Naive thymus-derived CD4-positive, alpha-beta T cell (primary cell): ENCODE results near the gene SEL1L. TPM values are rescaled to one million over a fixed set of nuclear protein-coding genes. Genes with fewer than 3 reads are reported as not detected.

Experiments used
- ATAC-seq: fragments of 150-1000 bp; cut with Tn5 transposase; 2 replicates; pipeline ENCODE4 v1.10.0; 2021; ENCODE audit warnings: mild to moderate bottlenecking, moderate library complexity
- CTCF ChIA-PET: fragments of 350-600 bp; sonication (Branson Sonifier 250); formaldehyde crosslinking; loops from one replicate; lab custom pipeline; 2021; ENCODE audit warnings: antibody characterized with exemption; lab: Charles Lee
- POLR2A ChIA-PET: fragments of 350-600 bp; sonication (Branson Sonifier 250); formaldehyde crosslinking; loops from one replicate; lab custom pipeline; 2021; ENCODE audit warnings: antibody characterized with exemption, inconsistent platforms; lab: Charles Lee
- DNase-seq, 9 donors: peaks; one replicate each; pipeline versions ENCODE4 v3.0.0 to v3.0.0-alpha.2; 2020 to 2022; ENCODE audit warnings: mixed read lengths in 1 of 9
- H3K27ac ChIP-seq: one replicate; pipeline ENCODE4 v1.7.0; 2013; ENCODE audit warnings: mild to moderate bottlenecking, low read depth, low read length, moderate library complexity
- H3K27me3 ChIP-seq, 2 donors: one replicate each; pipeline ENCODE4 v1.7.0; 2013; ENCODE audit warnings: low read length in 2 of 2, mild to moderate bottlenecking in 2 of 2, moderate library complexity in 2 of 2; ENCODE audit not compliant: control insufficient read depth in 2 of 2, insufficient read depth in 2 of 2
- H3K36me3 ChIP-seq, 3 experiments: 1 replicate in 2 of 3; 2 replicates in 1 of 3; pipeline ENCODE4 v1.7.0; 2013; ENCODE audit warnings: low read length in 3 of 3, mild to moderate bottlenecking in 3 of 3, moderate library complexity in 1 of 3; ENCODE audit not compliant: insufficient read depth in 3 of 3, control insufficient read depth in 2 of 3
- H3K4me1 ChIP-seq, 2 donors: one replicate each; pipeline ENCODE4 v1.7.0; 2013; ENCODE audit warnings: low read length in 2 of 2, mild to moderate bottlenecking in 2 of 2, moderate library complexity in 1 of 2; ENCODE audit not compliant: control insufficient read depth in 2 of 2, insufficient read depth in 2 of 2
- H3K4me3 ChIP-seq: 2 replicates; pipeline ENCODE4 v1.7.0; 2013; ENCODE audit warnings: mild to moderate bottlenecking, low read length
- H3K9me3 ChIP-seq, 3 experiments: 1 replicate in 2 of 3; 2 replicates in 1 of 3; pipeline ENCODE4 v1.7.0; 2013; ENCODE audit warnings: low read length in 3 of 3; ENCODE audit not compliant: control insufficient read depth in 2 of 3
- H3K27ac Mint-ChIP-seq, 9 donors: one replicate each; pipeline ENCODE4 v1.8.0; 2020 to 2022; ENCODE audit warnings: mixed read lengths in 9 of 9, mild to moderate bottlenecking in 8 of 9, moderate library complexity in 5 of 9, inconsistent platforms in 2 of 9
- H3K27me3 Mint-ChIP-seq, 5 donors: one replicate each; pipeline ENCODE4 v1.8.0; 2021 to 2022; ENCODE audit warnings: mixed read lengths in 5 of 5, mild to moderate bottlenecking in 1 of 5
- H3K36me3 Mint-ChIP-seq, 5 donors: one replicate each; pipeline ENCODE4 v1.8.0; 2020 to 2022; ENCODE audit warnings: mixed read lengths in 5 of 5, mild to moderate bottlenecking in 3 of 5, inconsistent platforms in 1 of 5
- H3K4me1 Mint-ChIP-seq, 7 donors: one replicate each; pipeline ENCODE4 v1.8.0; 2020 to 2022; ENCODE audit warnings: mixed read lengths in 7 of 7, mild to moderate bottlenecking in 3 of 7, inconsistent platforms in 1 of 7
- H3K4me3 Mint-ChIP-seq, 10 donors: one replicate each; pipeline ENCODE4 v1.8.0; 2020 to 2022; ENCODE audit warnings: mild to moderate bottlenecking in 10 of 10, mixed read lengths in 10 of 10, moderate library complexity in 6 of 10, inconsistent platforms in 2 of 10
- H3K9me3 Mint-ChIP-seq, 11 donors: one replicate each; pipeline ENCODE4 v1.8.0; 2020 to 2022; ENCODE audit warnings: mixed read lengths in 11 of 11, mild to moderate bottlenecking in 4 of 11, inconsistent platforms in 1 of 11, moderate library complexity in 1 of 11
- intact Hi-C, 2 donors: fragments of 100-400 bp; cut with micrococcal nuclease; formaldehyde crosslinking; loops; one replicate each; pipeline ENCODE4 v1.15.1; 2023
- polyA plus RNA-seq, 2 donors: library from polyadenylated mRNA; unstranded; fragments of 300-500 nt; fragmentation: Illumina TruSeq; gene quantifications; one replicate each; pipeline ENCODE4 v1.2.3, GENCODE V29; 2021
- total RNA-seq, 6 experiments: library from RNA in 5 of 6; stranded (reverse) in 5 of 6; gene quantifications; 1 replicate in 5 of 6; 2 replicates in 1 of 6; pipeline ENCODE4 v1.2.3 and lab custom pipeline; 2021 to 2026

Gene SEL1L
- total and polyA plus RNA-seq, 7 experiments from 2014 or later = 15.4 to 72.2 (median 47.3) TPM

DNA sequence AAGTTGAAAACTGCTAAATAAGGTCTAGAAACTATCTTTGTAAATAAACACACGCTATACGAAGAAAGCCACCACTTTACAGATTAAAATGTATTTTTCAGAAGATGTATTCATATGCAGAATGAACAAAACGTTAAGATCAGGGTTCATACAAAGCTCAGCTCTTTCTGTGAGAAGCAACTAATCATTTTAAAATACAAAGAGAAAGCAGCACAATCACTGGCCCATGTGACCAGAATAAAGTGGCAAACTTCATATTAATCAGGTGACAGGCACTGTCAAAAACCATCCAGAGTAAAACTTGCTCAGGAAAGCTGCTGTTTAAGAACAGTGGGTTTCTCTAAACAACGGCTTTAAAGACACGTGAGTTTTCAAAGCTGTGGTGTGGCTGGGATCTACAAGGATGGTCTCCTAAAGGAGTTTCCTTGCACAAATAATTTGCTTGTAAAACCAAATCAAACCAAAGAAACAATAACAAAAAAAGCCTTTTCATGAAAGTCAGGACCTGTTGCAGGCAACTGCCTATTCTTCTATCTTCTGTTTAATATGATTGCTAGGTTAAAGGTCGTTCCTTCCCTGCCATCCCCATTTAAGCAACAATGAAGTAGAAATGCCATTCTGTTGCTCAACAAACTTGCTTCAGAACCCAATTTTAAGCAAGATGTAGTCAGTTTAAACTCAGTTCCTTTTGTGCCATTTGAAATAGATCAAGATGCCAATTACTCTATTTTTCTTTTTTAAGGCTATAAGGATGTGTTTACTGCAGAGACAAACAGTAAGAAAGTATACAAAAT, 22.3 kb downstream of the SEL1L start:
- Histone ChIP-seq H3K9me3 (no peaks in the 10 kb centered on the region), H3K36me3 (peaks cover 0 to 39% (median 0%) of the 10 kb centered on the region in 3 experiments), H3K27me3 (no peaks in the 10 kb centered on the region), H3K4me3 (no peak overlapping the region), H3K4me1 (no peaks in the 10 kb centered on the region), H3K27ac (no peak overlapping the region)
- Mint-ChIP-seq H3K36me3 (peaks cover 22 to 60% (median 45%) of the 10 kb centered on the region in 5 donors), H3K4me1 (peaks cover 17 to 61% (median 56%) of the 10 kb centered on the region in 7 donors), H3K9me3 (peaks cover 0 to 3% (median 0%) of the 10 kb centered on the region in 11 donors), H3K27me3 (no peaks in the 10 kb centered on the region), H3K27ac (peak overlapping the region in 5 of 9 donors; percentile 42 to 75 (median 61)), H3K4me3 (no peak overlapping the region)
- intact Hi-C loops = loop anchor here in 1 of 2 donors (5.0 kb wide), 1 partner anchor 39 kb away; no protein-coding TSS in a partner anchor
- CTCF ChIA-PET = no interaction called here
- ATAC-seq (no peak), DNase-seq (no peak)
- POLR2A ChIA-PET = no interaction called here

DNA sequence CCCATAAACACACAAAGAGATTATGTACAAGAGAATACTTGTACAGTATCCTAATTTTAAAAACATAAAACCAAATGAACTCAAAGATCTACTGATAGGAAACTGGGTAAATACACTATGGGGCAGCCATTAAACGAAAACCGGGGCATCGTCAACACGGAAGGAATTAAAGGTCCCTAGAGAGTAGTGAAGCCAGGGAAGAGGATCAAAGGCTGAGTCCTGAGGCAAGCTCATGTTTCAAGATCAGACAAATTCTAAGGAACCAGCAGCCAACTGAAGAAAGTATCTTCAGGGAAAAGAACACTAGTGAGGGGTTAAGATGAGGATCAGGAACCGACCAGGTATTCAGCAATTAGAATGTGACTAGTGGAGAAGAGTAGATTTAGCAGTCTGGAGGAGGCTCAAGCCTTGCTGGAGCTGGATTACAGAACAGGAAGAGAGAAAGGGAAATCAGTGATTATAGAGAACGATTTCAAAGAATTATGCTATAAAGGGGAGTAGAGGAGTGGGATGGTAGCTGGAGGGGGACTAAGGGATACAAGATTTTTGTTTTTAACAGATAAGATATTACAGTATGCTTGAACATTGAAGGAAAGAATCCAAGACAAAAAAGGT, 23.7 kb downstream of the SEL1L start:
- Mint-ChIP-seq H3K27ac (peak overlapping the region in 7 of 9 donors; percentile 2 to 89 (median 59)), H3K36me3 (peaks cover 16 to 56% (median 46%) of the 10 kb centered on the region in 5 donors), H3K27me3 (no peaks in the 10 kb centered on the region), H3K9me3 (peaks cover 0 to 3% (median 0%) of the 10 kb centered on the region in 11 donors), H3K4me3 (peak overlapping the region in 1 of 10 donors; percentile 2), H3K4me1 (peaks cover 15 to 56% (median 49%) of the 10 kb centered on the region in 7 donors)
- Histone ChIP-seq H3K4me3 (no peak overlapping the region), H3K27me3 (no peaks in the 10 kb centered on the region), H3K4me1 (no peaks in the 10 kb centered on the region), H3K36me3 (peaks cover 0 to 42% (median 6%) of the 10 kb centered on the region in 3 experiments), H3K27ac (no peak overlapping the region), H3K9me3 (no peaks in the 10 kb centered on the region)
- POLR2A ChIA-PET = interaction anchor here (0.8 to 1.2 kb wide), 2 partner anchors 10 to 13 kb away, joined by 3 read pairs; no protein-coding TSS in a partner anchor
- no peak for ATAC-seq
- DNase-seq = no peak
- CTCF ChIA-PET = no interaction called here
- intact Hi-C loops = loop anchor here in 1 of 2 donors (5.0 kb wide), 1 partner anchor 38 kb away; no protein-coding TSS in a partner anchor

DNA sequence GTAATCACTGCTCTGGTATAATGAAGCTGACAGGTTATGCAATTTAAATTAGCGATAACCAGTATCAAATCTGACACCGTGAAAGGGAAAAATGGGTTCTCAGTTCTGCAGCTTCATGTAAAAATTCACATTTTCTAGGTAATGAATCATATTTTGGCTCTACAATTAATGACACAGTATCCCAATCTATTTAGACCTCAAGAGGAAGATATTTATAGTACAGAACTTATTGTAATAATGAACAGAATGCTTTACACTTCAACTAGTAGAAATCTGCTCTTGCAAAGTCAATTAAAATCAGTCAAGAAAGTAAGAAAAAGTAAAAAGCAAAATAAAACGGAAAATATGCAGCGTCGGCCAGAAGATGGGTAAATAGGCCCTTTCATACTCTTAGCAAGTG, 24.3 kb downstream of the SEL1L start:
- intact Hi-C loops = no loop called here
- Mint-ChIP-seq H3K9me3 (peaks cover 0 to 3% (median 0%) of the 10 kb centered on the region in 11 donors), H3K4me3 (no peak overlapping the region), H3K27ac (peak overlapping the region in 6 of 9 donors; percentile 2 to 71 (median 52)), H3K36me3 (peaks cover 16 to 54% (median 44%) of the 10 kb centered on the region in 5 donors), H3K27me3 (no peaks in the 10 kb centered on the region), H3K4me1 (peaks cover 14 to 56% (median 48%) of the 10 kb centered on the region in 7 donors)
- Histone ChIP-seq H3K27me3 (no peaks in the 10 kb centered on the region), H3K4me1 (no peaks in the 10 kb centered on the region), H3K27ac (no peak overlapping the region), H3K9me3 (no peaks in the 10 kb centered on the region), H3K4me3 (no peak overlapping the region), H3K36me3 (peaks cover 0 to 48% (median 11%) of the 10 kb centered on the region in 3 experiments)
- ATAC-seq = no peak
- ChIA-PET POLR2A (interaction anchor here (1.1 to 1.2 kb wide), 2 partner anchors 13 kb away, joined by 3 read pairs; no protein-coding TSS in a partner anchor), CTCF (no interaction called here)
- DNase-seq = no peak

DNA sequence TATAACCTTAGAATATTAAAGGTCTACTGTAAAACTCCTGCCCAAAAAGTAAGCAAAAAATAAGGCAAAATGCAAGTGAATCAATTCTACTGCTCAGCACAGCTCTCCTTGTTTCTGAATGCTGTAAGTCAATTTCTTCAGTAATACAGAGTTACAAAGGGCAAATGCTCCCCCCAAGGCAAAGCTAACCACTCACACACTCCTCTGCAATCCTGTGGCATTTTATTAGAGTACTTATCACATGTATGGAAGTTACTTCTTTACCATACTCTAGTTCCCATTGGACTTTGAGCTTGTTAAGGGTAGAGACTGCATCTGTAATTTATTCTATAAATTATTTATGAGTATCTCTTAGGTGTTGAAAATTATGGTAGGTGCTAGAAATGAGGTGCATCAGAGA, 27.2 kb downstream of the SEL1L start:
- H3K36me3 Mint-ChIP-seq = peaks cover 10 to 53% (median 52%) of the 10 kb centered on the region in 5 donors
- peaks cover 0 to 3% (median 0%) of the 10 kb centered on the region in 11 donors for H3K9me3 Mint-ChIP-seq
- Histone ChIP-seq H3K27ac (no peak overlapping the region), H3K4me1 (no peaks in the 10 kb centered on the region), H3K9me3 (no peaks in the 10 kb centered on the region), H3K4me3 (no peak overlapping the region), H3K36me3 (peaks cover 16 to 57% (median 23%) of the 10 kb centered on the region in 3 experiments), H3K27me3 (no peaks in the 10 kb centered on the region)
- peak overlapping the region in 2 of 9 donors; percentile 13 to 26 for H3K27ac Mint-ChIP-seq
- no peak for ATAC-seq
- POLR2A ChIA-PET = no interaction called here
- H3K4me3 Mint-ChIP-seq = no peak overlapping the region
- H3K27me3 Mint-ChIP-seq = no peaks in the 10 kb centered on the region
- DNase-seq = no peak
- peaks cover 9 to 34% (median 28%) of the 10 kb centered on the region in 7 donors for H3K4me1 Mint-ChIP-seq
- intact Hi-C loops = loop anchor here in 1 of 2 donors (2.0 kb wide), 1 partner anchor 20 kb away; no protein-coding TSS in a partner anchor
- CTCF ChIA-PET = no interaction called here

DNA sequence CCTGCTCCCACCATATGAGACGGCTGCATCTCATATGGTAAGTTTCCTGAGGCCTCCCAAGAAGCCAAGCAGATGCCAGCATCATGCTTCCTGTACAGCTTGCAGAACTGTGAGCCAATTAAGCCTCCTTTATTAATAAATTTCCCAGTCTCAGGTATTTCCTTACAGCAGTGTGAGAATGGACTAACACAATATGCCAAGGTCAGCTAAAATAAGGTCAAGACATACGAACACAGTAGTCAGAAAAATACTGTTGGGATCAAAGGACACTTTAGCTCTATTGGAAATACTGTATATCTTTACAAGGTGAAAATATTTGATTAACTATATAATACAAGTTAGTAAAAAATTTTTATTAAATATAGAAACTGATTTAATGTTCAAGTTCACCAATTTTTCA, 28.8 kb downstream of the SEL1L start:
- H3K4me1 ChIP-seq = no peaks in the 10 kb centered on the region
- H3K36me3 ChIP-seq = peaks cover 16 to 65% (median 36%) of the 10 kb centered on the region in 3 experiments
- no peak overlapping the region for H3K27ac ChIP-seq
- no peak overlapping the region for H3K4me3 Mint-ChIP-seq
- H3K27ac Mint-ChIP-seq = peak overlapping the region in 1 of 9 donors; percentile 2
- H3K4me1 Mint-ChIP-seq = peaks cover 6 to 21% (median 18%) of the 10 kb centered on the region in 7 donors
- no peaks in the 10 kb centered on the region for H3K27me3 ChIP-seq
- ChIA-PET POLR2A (no interaction called here), CTCF (no interaction called here)
- no peaks in the 10 kb centered on the region for H3K9me3 ChIP-seq
- H3K9me3 Mint-ChIP-seq = peaks cover 0 to 3% (median 0%) of the 10 kb centered on the region in 11 donors
- DNase-seq (no peak), ATAC-seq (no peak)
- peaks cover 10 to 63% (median 54%) of the 10 kb centered on the region in 5 donors for H3K36me3 Mint-ChIP-seq
- intact Hi-C loops = no loop called here
- no peak overlapping the region for H3K4me3 ChIP-seq
- H3K27me3 Mint-ChIP-seq = no peaks in the 10 kb centered on the region

DNA sequence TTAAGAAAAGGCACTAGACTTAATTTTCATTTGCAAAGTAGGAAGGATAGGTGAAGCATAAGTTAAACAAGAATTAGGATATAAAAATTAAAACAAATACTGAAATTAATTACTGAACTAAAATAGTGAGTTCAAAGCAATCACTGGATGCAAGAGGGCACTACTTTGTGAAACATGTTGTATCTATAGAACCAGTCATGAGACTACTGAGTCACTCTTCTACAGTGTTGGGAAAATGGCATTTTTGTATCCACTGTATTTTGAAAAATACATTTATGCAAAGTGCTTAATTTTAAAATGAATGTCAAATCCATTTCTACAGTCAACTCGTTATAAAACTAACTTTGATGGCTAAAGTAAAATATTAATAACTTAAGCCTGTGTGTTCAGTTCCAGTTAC, 47.9 kb downstream of the SEL1L start:
- Histone ChIP-seq H3K4me1 (no peaks in the 10 kb centered on the region), H3K9me3 (no peaks in the 10 kb centered on the region), H3K4me3 (no peak overlapping the region), H3K27ac (no peak overlapping the region), H3K36me3 (peaks cover 12 to 72% (median 13%) of the 10 kb centered on the region in 3 experiments), H3K27me3 (no peaks in the 10 kb centered on the region)
- CTCF ChIA-PET = no interaction called here
- no peak for DNase-seq
- no peak overlapping the region for H3K4me3 Mint-ChIP-seq
- H3K4me1 Mint-ChIP-seq = peaks cover 0 to 10% (median 0%) of the 10 kb centered on the region in 7 donors
- intact Hi-C loops = no loop called here
- no peaks in the 10 kb centered on the region for H3K9me3 Mint-ChIP-seq
- POLR2A ChIA-PET = no interaction called here
- H3K27me3 Mint-ChIP-seq = no peaks in the 10 kb centered on the region
- peak overlapping the region in 2 of 9 donors; percentile 33 to 72 for H3K27ac Mint-ChIP-seq
- H3K36me3 Mint-ChIP-seq = peaks cover 18 to 46% (median 37%) of the 10 kb centered on the region in 5 donors
- ATAC-seq = no peak
